GM12878 (cell line): ENCODE results near the gene CPNE5. TPM values are rescaled to one million over a fixed set of nuclear protein-coding genes. Genes with fewer than 3 reads are reported as not detected.

Experiments
- ATAC-seq: fragments of 200-7000 bp; cut with Tn5 transposase; 3 replicates; pipeline ENCODE4 v1.9.1; 2020; ENCODE audit warnings: mild to moderate bottlenecking, moderate library complexity
- BruUV-seq: library from RNA; stranded (reverse); fragments of 400-500 nt; replicated peaks from 2 replicates; lab custom pipeline; 2021; lab: Mats Ljungman, UMichigan
- CTCF ChIA-PET: fragments of 300-600 bp; sonication (Branson Sonifier 250); formaldehyde crosslinking; extraction: SDS; loops from one replicate; lab custom pipeline; 2021; ENCODE audit warnings: inconsistent platforms; lab: Yijun Ruan, JAX
- POLR2A ChIA-PET: fragments of 350-600 bp; formaldehyde crosslinking; extraction: SDS; loops from one replicate; lab custom pipeline; 2021; ENCODE audit warnings: inconsistent platforms; lab: Charles Lee
- RAD21 ChIA-PET: fragments of 300-600 bp; sonication (Branson Sonifier 250); formaldehyde crosslinking; loops from one replicate; lab custom pipeline; 2023; ENCODE audit warnings: antibody characterized with exemption; ENCODE audit not compliant: unreplicated experiment; lab: Charles Lee
- SMC1A ChIA-PET: fragments of 300-600 bp; sonication (Branson Sonifier 250); formaldehyde crosslinking; loops from one replicate; lab custom pipeline; 2023; ENCODE audit not compliant: unreplicated experiment, uncharacterized antibody; lab: Charles Lee
- DNase-seq: peaks from one replicate; pipeline ENCODE4 v3.0.0-alpha.2; 2011; ENCODE audit warnings: low read depth, low spot score
- FAIRE-seq: peaks from 3 replicates; lab custom pipeline; 2011; peaks lifted over from hg19 to GRCh38; lab: Jason Lieb, UNC
- H2AFZ ChIP-seq: 2 replicates; pipeline ENCODE4 v1.6.0; 2011; ENCODE audit warnings: low read depth, low read length, control low read depth; ENCODE audit not compliant: control insufficient read depth
- H3K27ac ChIP-seq: 2 replicates; pipeline ENCODE4 v1.5.1; 2011; ENCODE audit warnings: control low read depth; ENCODE audit not compliant: control insufficient read depth, insufficient read depth
- H3K27me3 ChIP-seq, 2 experiments: replicated peaks in 1 of 2; 2 replicates each; pipeline versions ENCODE4 v1.6.0 to v1.6.1; 2011; ENCODE audit warnings: low read length in 1 of 2; ENCODE audit not compliant: control insufficient read depth in 2 of 2, insufficient read depth in 2 of 2
- H3K36me3 ChIP-seq, 2 experiments: 2 replicates each; pipeline ENCODE4 v1.5.1; 2011; ENCODE audit warnings: low read length in 1 of 2; ENCODE audit not compliant: control insufficient read depth in 2 of 2, insufficient read depth in 2 of 2
- H3K4me1 ChIP-seq: 2 replicates; pipeline ENCODE4 v1.6.1; 2011; ENCODE audit warnings: mild to moderate bottlenecking, low read length, moderate library complexity, mixed read lengths; ENCODE audit not compliant: control insufficient read depth, insufficient read depth
- H3K4me2 ChIP-seq: 2 replicates; pipeline ENCODE4 v1.6.0; 2011; ENCODE audit warnings: control low read depth; ENCODE audit not compliant: control insufficient read depth, insufficient read depth
- H3K4me3 ChIP-seq: fragments of 200-600 bp; sonication (generic); 2 replicates; pipeline ENCODE4 v1.5.1; 2016
- H3K79me2 ChIP-seq: 2 replicates; pipeline ENCODE4 v1.6.0; 2011; ENCODE audit warnings: low read length; ENCODE audit not compliant: control insufficient read depth, insufficient read depth
- H3K9ac ChIP-seq: 2 replicates; pipeline ENCODE4 v1.8.0; 2011; ENCODE audit warnings: low read length, control low read depth, mixed read lengths; ENCODE audit not compliant: control insufficient read depth, insufficient read depth
- H3K9me3 ChIP-seq: replicated peaks from 3 replicates; pipeline ENCODE4 v1.5.1; 2011; ENCODE audit warnings: mild to moderate bottlenecking, low read length; ENCODE audit not compliant: control insufficient read depth, insufficient read depth
- H4K20me1 ChIP-seq: 2 replicates; pipeline ENCODE4 v1.6.0; 2011; ENCODE audit not compliant: control insufficient read depth, insufficient read depth
- CBX5 ChIP-seq: sonication (generic); IDR thresholded peaks from 2 replicates; pipeline ENCODE4 v1.6.1; 2016; ENCODE audit warnings: low read depth, moderate library complexity, mild to moderate bottlenecking, inconsistent platforms
- JUNB ChIP-seq: IDR thresholded peaks from 2 replicates; pipeline ENCODE4 v1.6.1; 2016; ENCODE audit warnings: antibody characterized with exemption, mild to moderate bottlenecking
- NR2C2 ChIP-seq: IDR thresholded peaks from 2 replicates; pipeline ENCODE4 v1.6.1; 2011; ENCODE audit warnings: borderline replicate concordance, low read depth; ENCODE audit not compliant: control insufficient read depth, insufficient read length
- RAD51 ChIP-seq: fragments of 450-650 bp; IDR thresholded peaks from 2 replicates; pipeline ENCODE4 v1.6.1; 2016; ENCODE audit warnings: moderate library complexity, mild to moderate bottlenecking, inconsistent platforms
- SMAD1 ChIP-seq: fragments of 450-650 bp; IDR thresholded peaks from 2 replicates; pipeline ENCODE4 v1.6.1; 2018; ENCODE audit warnings: mild to moderate bottlenecking, low read depth; ENCODE audit not compliant: partially characterized antibody
- TCF3 ChIP-seq: IDR thresholded peaks from 2 replicates; pipeline ENCODE4 v1.6.1; 2012; ENCODE audit warnings: low read depth, mild to moderate bottlenecking, low read length, borderline replicate concordance; ENCODE audit not compliant: insufficient read depth
- YBX1 ChIP-seq: fragments of 450-650 bp; IDR thresholded peaks from 2 replicates; pipeline ENCODE4 v1.6.1; 2016; ENCODE audit warnings: antibody characterized with exemption
- ZNF622 ChIP-seq: fragments of 450-650 bp; IDR thresholded peaks from 2 replicates; pipeline ENCODE4 v1.6.1; 2017; ENCODE audit warnings: mild to moderate bottlenecking, inconsistent platforms
- WGBS: methylation state at CpG from one replicate; pipeline ENCODE4 v1.1.6; 2016; ENCODE audit warnings: low lambda C conversion rate; ENCODE audit not compliant: insufficient replicate concordance, insufficient coverage; ENCODE audit errors: missing lambda C conversion rate; 5-methylcytosine and 5-hydroxymethylcytosine counted together
- in situ Hi-C: fragments of 300-500 bp; cut with MboI; formaldehyde crosslinking; loops from 9 replicates; pipeline ENCODE4 v1.14.3; 2018; ENCODE audit warnings: mixed read lengths
- intact Hi-C: fragments of 100-400 bp; cut with micrococcal nuclease; formaldehyde crosslinking; loops from one replicate; pipeline ENCODE4 v1.14.2; 2022; ENCODE audit not compliant: unreplicated experiment
- polyA plus RNA-seq, 11 experiments: library from polyadenylated mRNA; depleted of rRNA in 4 of 11; unstranded in 6 of 11; stranded (reverse) in 5 of 11; fragments of >200 nt; fragmentation: Nextera tagmentation in 4 of 11; fragmentation: Illumina TruSeq in 1 of 11; extraction: Ambion mirVana in 4 of 11; extraction: Trizol in 1 of 11; gene quantifications; 1 replicate in 1 of 11; 2 replicates in 10 of 11; pipeline versions ENCODE4 v1.2.1 to v1.2.3, GENCODE V29; 2011 to 2016; ENCODE audit warnings: inconsistent platforms in 2 of 11, missing spikeins in 2 of 11, low read depth in 1 of 11
- total RNA-seq, 4 experiments: library from RNA; depleted of rRNA in 3 of 4; stranded (reverse); fragments of >200 nt in 3 of 4; fragmentation: Illumina TruSeq in 1 of 4; extraction: Trizol in 1 of 4; gene quantifications; 2 replicates each; pipeline versions ENCODE4 v1.2.1 to v1.2.3, GENCODE V29; 2013 to 2021
- TF ChIP-seq, protein P1 (sequence below): fragments of 450-650 bp; IDR thresholded peaks from 2 replicates; pipeline ENCODE4 v1.6.1; 2017; ENCODE audit warnings: borderline replicate concordance
- TF ChIP-seq, protein P2 (sequence below): IDR thresholded peaks from 2 replicates; pipeline ENCODE4 v1.6.1; 2011; ENCODE audit warnings: borderline replicate concordance, low read depth, mild to moderate bottlenecking, moderate library complexity, mixed read lengths, low read length; ENCODE audit not compliant: insufficient read depth; ENCODE audit errors: extremely low read length

CPNE5 gene
- total and polyA plus RNA-seq, 10 of the 15 experiments (the other 5 are each of a cell fraction or from before 2014, with no cell fraction given): 2.4 to 39.1 (median 18.2) TPM

DNA sequence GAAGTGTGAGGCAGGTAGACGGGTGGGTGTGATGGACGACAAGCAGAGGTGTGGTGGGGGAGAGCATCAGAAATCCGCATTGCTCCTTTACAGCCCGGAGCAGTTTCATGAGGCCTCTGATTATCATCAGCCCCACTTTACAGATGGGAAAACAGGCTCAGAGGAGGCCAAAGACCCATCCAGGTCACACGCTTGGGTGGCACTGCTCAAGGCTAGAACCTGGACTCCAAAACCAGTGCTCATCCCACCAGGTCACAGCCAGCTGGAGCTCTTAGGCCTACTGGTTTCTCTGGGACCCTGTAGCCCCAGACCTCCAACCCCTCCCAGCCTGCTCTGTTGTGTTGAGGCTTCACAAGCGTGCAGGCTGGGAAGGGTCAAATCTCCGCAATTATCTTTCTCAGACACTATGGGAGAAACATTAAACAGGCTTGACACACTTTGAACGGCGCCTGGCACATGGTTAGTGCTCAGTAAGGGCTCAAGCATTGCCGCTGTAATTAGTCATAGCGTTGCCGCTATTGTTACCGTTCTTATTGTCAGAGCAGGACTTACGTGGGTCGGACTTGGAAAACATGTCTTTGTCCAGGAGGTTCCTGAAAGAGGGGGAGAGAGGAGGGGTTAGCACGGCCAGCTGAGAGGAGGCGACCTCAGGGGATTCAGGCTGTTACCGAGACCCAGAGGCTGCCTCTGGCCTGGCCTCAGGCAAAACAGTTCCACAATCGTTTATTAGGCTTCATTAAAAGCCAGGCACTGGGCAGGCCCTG lies 16.6 kb downstream of the CPNE5 start:
- in situ Hi-C loops: no loop called here
- ChIA-PET POLR2A (no interaction called here), RAD21 (no interaction called here), SMC1A (no interaction called here), CTCF (no interaction called here)
- no peaks in the 10 kb centered on the region for H3K9me3 ChIP-seq
- H2AFZ ChIP-seq: no peak overlapping the region
- no peaks in the 10 kb centered on the region for H3K36me3 ChIP-seq
- no peak for FAIRE-seq
- no peak for DNase-seq
- no peak overlapping the region for H3K9ac ChIP-seq
- no peak for ATAC-seq
- H3K27ac ChIP-seq: no peak overlapping the region
- intact Hi-C loops: no loop called here
- H3K4me1 ChIP-seq: no peaks in the 10 kb centered on the region
- TF ChIP-seq CBX5 (no peak), ZNF622 (no peak), SMAD1 (no peak), RAD51 (no peak), YBX1 (no peak), JUNB (no peak), NR2C2 (no peak), TCF3 (no peak)
- TF ChIP-seq, protein P1, sequence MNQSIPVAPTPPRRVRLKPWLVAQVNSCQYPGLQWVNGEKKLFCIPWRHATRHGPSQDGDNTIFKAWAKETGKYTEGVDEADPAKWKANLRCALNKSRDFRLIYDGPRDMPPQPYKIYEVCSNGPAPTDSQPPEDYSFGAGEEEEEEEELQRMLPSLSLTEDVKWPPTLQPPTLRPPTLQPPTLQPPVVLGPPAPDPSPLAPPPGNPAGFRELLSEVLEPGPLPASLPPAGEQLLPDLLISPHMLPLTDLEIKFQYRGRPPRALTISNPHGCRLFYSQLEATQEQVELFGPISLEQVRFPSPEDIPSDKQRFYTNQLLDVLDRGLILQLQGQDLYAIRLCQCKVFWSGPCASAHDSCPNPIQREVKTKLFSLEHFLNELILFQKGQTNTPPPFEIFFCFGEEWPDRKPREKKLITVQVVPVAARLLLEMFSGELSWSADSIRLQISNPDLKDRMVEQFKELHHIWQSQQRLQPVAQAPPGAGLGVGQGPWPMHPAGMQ: no peak
- TF ChIP-seq, protein P2, sequence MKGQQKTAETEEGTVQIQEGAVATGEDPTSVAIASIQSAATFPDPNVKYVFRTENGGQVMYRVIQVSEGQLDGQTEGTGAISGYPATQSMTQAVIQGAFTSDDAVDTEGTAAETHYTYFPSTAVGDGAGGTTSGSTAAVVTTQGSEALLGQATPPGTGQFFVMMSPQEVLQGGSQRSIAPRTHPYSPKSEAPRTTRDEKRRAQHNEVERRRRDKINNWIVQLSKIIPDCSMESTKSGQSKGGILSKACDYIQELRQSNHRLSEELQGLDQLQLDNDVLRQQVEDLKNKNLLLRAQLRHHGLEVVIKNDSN: no peak
- no peaks in the 10 kb centered on the region for H4K20me1 ChIP-seq
- WGBS: 35% methylated on average over 19 of the region's 19 CpGs
- H3K4me2 ChIP-seq: no peak overlapping the region
- H3K79me2 ChIP-seq: no peaks in the 10 kb centered on the region
- no peaks in the 10 kb centered on the region for H3K27me3 ChIP-seq
- H3K4me3 ChIP-seq: no peak overlapping the region
- BruUV-seq: no TSS peak
